Activated CD4-positive, alpha-beta T cell treated with anti-CD3 and anti-CD28 coated beads, Interleukin-10, Interleukin-2, amounts not matched to agents 100 ng/mL and 50 ng/mL, durations not matched to agents 16 hours and 8 hours (primary cell): ENCODE data around the gene SOCS3.
"Not testable (repeated sequence)": the region's sequence is repeated elsewhere in the genome, so short reads cannot be mapped to it uniquely, and the experiment has no call there.

Experiments
- DNase-seq: peaks from one replicate; pipeline ENCODE4 v3.0.0-alpha.2; 2020

Gene SOCS3

GRCh38 chr17:78348055-78348770, 11.7 kb downstream of the SOCS3 start:
- no peak for DNase-seq

- no peak for DNase-seq
Measured at GRCh38 chr17:78347453-78347852, 12.4 kb downstream of the SOCS3 start.

GRCh38 chr17:78346605-78347250, 13.1 kb downstream of the SOCS3 start:
- DNase-seq = no peak

GRCh38 chr17:78345791-78346494, 13.9 kb downstream of the SOCS3 start:
- DNase-seq = no peak

GRCh38 chr17:78345172-78345571, 14.7 kb downstream of the SOCS3 start:
- DNase-seq = no peak

GRCh38 chr17:78344666-78345065, 15.2 kb downstream of the SOCS3 start:
- DNase-seq = no peak

- peak; percentile 83 for DNase-seq
Measured at GRCh38 chr17:78343543-78344201, 16.2 kb downstream of the SOCS3 start.

GRCh38 chr17:78343187-78343542, 16.7 kb downstream of the SOCS3 start:
- DNase-seq = no peak

- no peak for DNase-seq
Measured at GRCh38 chr17:78342449-78343186, 17.3 kb downstream of the SOCS3 start.

- DNase-seq = no peak
Measured at GRCh38 chr17:78341559-78342448, 18.1 kb downstream of the SOCS3 start.

GRCh38 chr17:78340183-78340955, 19.5 kb downstream of the SOCS3 start:
- no peak for DNase-seq

- no peak for DNase-seq
Measured at GRCh38 chr17:78338486-78339259, 21.2 kb downstream of the SOCS3 start.

GRCh38 chr17:78337244-78338109, 22.4 kb downstream of the SOCS3 start:
- no peak for DNase-seq

- no peak for DNase-seq
Measured at GRCh38 chr17:78335209-78335608, 24.7 kb downstream of the SOCS3 start.

- peak; percentile 45 for DNase-seq
Measured at GRCh38 chr17:78332991-78333390, 26.9 kb downstream of the SOCS3 start.

GRCh38 chr17:78331355-78331754, 28.5 kb downstream of the SOCS3 start:
- not testable (repeated sequence) for DNase-seq

GRCh38 chr17:78330570-78331224, 29.2 kb downstream of the SOCS3 start:
- no peak for DNase-seq

GRCh38 chr17:78329263-78330059, 30.4 kb downstream of the SOCS3 start:
- peak; percentile 66 for DNase-seq
